Subcutaneous adipose tissue (tissue), 4 donors: ENCODE measurements around the gene TMEM222. TPM values are rescaled to one million over a fixed set of nuclear protein-coding genes. Genes with fewer than 3 reads are reported as not detected.

Source experiments
- CTCF ChIP-seq: fragments of 450-650 bp; IDR thresholded peaks from one replicate; pipeline ENCODE4 v1.5.1; 2016; ENCODE audit warnings: low read depth, mild to moderate bottlenecking, control low read depth, antibody characterized with exemption, moderate library complexity
- total RNA-seq, 4 donors: library from RNA; depleted of rRNA; stranded (reverse); fragments of >200 nt; gene quantifications; one replicate each; pipeline ENCODE4 v1.1.0, GENCODE V29; 2016

Gene TMEM222
- total RNA-seq, 4 donors from 2014 or later, result 15.9 to 23.7 (median 18.9) TPM

DNA sequence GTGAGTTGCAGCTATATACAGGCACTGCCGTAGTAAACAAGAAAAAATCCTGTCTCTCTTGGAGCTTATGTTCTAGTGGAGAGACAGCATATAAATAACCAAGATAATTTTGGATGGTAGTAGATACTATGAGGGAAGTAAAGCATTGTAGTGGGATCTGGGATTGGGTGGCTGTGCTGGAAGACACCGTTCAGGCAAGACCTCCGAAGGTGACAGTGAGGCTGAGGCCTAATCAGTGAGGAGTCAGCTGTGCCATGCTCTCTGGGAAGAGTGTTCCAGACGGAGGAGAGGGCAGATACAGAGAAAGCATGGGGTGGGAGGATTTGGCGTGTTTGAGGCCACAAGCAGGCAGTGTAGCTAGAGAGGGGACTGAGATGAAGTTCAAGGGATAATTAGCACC, 6.0 kb downstream of the TMEM222 start:
- TF ChIP-seq CTCF, result no peak

GRCh38 chr1:27330786-27331185, 8.8 kb downstream of the TMEM222 start:
- TF ChIP-seq CTCF, result no peak

DNA sequence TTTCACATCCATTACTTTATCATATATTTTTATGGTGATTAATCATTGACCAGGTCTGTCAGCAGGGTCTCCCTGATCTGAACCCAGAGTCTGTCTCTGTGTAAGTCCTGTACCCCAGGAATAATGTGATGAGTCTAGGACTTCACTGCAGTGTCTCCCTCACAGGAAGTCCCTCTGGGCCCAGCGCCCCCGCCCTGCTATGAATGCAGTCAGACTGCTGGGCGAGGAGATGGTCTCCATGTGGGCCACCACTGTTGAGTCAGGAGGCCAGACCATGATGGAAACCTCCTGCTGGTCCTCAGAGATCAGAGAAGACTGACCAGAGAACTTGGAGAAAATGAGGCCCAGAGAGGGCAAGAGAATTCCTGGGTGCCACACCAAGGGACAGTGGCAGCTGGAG, 9.5 kb downstream of the TMEM222 start:
- TF ChIP-seq CTCF, result no peak

- no peak for TF ChIP-seq CTCF
These were observed 10.0 kb downstream of the TMEM222 start for GRCh38 chr1:27331922-27332321.

- no peak for TF ChIP-seq CTCF
These were observed 10.7 kb downstream of the TMEM222 start for GRCh38 chr1:27332536-27333281.

GRCh38 chr1:27333717-27334279, 11.8 kb downstream of the TMEM222 start:
- TF ChIP-seq CTCF, result no peak

DNA sequence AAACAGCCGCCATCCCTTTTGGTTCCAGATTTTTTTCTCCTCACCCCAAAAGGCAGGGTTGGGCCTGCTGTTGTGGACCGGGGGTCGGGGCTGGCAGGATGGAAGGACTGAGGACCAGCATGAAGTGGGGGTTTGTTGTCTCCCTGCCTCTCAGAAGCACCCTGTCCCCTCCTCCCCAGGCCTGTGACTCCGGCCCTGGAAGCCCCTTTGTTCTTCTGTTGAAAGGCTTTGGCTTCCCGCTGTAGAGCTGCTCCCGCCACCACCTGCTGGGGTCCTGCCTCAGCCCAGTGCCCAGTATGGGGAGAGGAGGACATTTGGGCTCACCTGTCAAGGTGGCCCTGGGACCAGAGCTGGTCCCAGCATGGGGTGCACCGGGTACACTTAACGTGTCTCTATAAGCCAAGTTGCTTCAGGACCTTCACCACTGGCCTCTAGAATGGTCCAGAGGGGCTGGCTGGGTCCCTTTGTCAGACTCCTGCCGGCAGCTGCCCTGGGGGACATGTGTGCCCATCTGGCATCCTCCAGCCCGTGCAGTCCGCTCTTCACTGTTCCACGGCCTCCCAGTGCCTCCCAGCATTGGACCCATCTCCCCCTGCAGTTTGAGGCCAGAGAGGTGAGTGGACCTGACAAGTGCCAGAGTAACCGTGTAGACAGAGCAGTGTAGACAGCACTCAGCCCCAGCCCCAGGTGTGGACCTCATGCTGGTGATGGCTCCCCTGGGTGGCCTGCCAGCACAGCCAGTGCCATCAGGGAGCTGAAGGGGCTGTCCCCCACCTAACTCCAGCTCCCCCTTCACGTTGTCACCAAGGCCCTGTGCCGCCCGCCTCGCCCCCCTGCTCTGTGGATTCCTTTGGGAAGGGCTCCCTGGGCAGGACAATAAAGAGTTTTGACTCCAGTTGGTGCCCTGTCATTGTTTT, 13.8 kb downstream of the TMEM222 start:
- TF ChIP-seq CTCF, result no peak
